ENCODE data around the gene ADCY3. TPM values are rescaled to one million over a fixed set of nuclear protein-coding genes. Genes with fewer than 3 reads are reported as not detected.
"Not testable (repeated sequence)": the region's sequence is repeated elsewhere in the genome, so short reads cannot be mapped to it uniquely, and the experiment has no call there.

ADCY3 gene
- polyA plus RNA-seq, 1 donor: 25.8 TPM

DNA sequence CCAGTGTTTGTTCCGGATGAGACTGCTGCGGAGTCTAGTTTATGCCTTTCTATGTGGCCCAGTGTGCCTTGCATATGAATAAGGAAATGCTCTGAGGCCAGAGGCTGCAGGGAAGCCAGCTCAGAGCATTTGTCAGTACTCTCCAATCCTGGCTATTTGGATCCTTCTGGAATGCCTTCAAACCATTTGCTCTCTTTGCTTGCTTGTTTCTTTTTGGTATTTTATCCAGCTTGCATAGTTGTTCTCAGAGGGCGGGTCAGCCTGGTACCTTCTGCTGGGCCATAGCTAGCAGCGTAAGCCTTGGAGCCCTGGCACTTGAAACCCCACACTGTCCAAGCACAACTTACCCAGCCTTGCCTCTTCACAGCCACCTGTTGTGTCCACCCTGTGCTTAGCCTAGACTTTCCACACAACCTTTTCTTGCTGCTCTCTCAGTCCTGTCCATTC lies 106.3 kb downstream of the ADCY3 start:
- no peak for DNase-seq

DNA sequence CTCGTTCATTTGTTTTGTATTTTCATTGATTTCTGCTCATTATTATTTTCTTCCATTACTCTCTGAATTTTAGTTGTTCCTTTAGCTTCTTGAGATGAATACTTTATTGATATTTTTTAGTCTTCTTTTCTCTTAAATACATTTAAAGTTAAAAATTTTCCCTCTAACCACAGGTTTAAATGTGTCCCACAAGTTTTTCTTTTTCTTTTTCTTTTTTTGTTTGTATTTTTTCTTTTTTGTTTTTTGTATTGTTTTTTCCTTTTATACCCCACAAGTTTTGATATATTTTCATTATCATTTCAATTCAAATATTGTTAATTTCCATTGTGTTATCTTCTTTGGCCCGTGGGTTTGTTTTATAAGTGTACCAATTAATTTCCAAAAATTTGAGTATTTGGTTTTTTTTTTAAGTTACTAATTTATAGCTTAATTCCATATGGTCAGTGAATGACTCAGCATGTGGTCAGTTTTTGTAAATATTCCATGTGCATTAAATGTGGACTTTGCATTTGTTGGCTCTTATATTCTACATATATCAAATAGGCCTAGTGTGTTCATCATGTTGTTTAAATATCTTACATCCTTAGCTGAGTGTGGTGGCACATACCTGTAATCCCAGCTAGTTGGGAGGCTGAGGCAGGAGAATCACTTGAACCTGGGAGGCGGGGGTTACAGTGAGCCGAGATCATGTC lies 110.6 kb downstream of the ADCY3 start:
- no peak for DNase-seq

GRCh38 chr2:24806661-24807036 lies 113.4 kb downstream of the ADCY3 start:
- DNase-seq: no peak

- not testable (repeated sequence) for DNase-seq
Observed at GRCh38 chr2:24805811-24806660, 114.0 kb downstream of the ADCY3 start.

DNA sequence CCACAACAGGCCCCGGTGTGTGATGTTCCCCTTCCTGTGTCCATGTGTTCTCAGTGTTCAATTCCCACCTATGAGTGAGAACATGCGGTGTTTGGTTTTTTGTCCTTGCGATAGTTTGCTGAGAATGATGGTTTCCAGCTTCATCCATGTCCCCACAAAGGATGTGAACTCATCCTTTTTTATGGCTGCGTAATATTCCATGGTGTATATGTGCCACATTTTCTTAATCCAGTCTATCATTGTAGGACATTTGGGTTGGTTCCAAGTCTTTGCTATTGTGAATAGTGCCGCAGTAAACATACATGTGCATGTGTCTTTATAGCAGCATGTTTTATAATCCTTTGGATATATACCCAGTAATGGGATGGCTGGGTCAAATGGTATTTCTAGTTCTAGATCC lies 119.5 kb downstream of the ADCY3 start:
- DNase-seq: not testable (repeated sequence)

GRCh38 chr2:24797644-24798043 lies 122.4 kb downstream of the ADCY3 start:
- no peak for DNase-seq

DNA sequence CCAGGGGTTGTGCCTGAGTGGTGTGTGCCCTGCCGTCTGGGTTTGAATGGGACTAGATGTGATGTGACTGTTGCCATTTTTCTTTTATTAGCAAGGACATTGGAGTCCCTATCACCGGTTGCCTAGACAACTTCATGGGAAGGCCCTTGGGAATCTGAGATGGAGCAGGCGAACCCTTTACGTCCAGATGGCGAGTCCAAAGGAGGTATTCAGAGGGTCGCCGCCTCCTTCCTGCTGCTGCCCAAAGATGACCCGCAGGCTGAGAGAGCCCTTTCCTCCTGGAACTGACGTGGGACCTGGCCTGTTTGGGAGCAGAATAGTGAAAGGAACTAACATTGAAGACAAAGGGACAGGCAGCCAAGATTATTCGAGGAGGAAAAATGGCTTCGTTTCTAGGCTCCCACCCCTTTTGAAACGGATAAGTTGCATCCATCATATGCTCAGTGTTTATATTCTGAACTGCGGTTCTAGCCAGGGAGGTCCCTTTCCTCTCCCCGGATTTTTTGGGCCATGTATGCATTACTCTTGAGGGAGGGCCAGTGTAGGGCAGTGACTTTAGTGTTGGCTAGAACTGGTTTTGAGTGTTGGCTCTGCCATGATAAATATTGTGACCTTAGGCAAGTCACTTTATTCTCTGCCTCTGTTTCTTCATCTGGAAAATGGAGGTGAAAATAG lies 126.1 kb downstream of the ADCY3 start:
- DNase-seq: no peak

GRCh38 chr2:24792874-24793760 lies 126.9 kb downstream of the ADCY3 start, which contains the start of the genes CENPO and PTRHD1:
Gene CENPO (plus strand): TSS chr2:24793425. CDS start chr2:24793920, 495 bp downstream.
Gene PTRHD1 (minus strand): TSS chr2:24793391. CDS start chr2:24793377, 14 bp downstream.
- DNase-seq: peak; percentile 96

DNA sequence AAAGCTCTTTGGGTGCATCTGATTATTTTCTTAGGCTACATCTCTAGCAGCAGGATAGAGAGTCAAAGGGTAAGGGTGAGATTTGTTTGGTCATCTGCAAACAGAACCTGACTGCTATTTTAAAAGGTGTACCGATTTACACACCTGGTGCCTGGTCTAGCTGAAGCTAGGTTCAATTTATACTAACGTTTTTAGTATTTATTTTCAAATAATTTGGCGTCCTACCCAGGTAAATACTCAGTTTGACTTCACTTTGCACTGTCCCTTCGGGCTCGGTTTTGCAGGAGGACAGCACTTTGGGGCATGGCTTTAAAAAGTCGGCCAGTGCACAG lies 127.5 kb downstream of the ADCY3 start:
- no peak for DNase-seq

GRCh38 chr2:24791452-24791851 lies 128.6 kb downstream of the ADCY3 start:
- no peak for DNase-seq

DNA sequence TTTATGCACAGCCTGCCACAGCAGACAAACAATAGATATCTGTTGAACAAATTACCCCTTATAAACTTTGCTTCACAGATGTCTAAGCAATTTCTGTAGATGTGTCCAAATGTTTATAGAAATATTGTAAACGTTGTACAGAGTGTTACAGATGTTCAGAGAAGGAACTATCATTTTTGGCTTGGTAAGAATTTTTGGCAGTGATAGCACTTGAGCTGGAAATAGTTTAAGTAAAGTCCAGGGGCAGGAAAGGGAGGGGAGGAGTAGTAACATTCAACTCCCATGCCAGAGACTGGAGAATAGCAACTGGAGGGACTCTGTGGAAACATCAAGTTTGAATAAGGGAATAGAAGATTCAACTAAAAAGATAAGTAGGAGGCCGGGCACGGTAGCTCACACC lies 131.2 kb downstream of the ADCY3 start:
- DNase-seq: no peak

DNA sequence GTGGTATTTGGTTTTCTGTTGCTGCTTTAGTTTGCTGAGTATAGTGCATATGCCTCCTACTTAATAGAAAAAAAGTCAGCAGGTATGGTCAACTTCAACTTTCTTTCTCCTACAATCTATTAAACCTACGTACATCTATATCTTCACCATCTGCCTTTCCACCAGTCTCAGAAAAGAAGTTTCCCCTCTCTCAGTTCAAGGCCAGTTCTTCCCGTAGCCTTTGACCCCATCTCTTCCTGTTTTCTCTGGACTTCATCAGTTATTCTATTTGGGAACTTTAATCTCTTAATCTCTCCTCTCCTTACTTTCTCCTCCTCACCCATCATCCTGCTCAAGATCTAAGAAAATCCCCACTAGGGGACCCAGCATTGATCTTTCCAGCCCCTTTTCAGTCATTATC lies 132.5 kb downstream of the ADCY3 start:
- DNase-seq: no peak

GRCh38 chr2:24785671-24786321 lies 134.2 kb downstream of the ADCY3 start:
- DNase-seq: no peak

DNA sequence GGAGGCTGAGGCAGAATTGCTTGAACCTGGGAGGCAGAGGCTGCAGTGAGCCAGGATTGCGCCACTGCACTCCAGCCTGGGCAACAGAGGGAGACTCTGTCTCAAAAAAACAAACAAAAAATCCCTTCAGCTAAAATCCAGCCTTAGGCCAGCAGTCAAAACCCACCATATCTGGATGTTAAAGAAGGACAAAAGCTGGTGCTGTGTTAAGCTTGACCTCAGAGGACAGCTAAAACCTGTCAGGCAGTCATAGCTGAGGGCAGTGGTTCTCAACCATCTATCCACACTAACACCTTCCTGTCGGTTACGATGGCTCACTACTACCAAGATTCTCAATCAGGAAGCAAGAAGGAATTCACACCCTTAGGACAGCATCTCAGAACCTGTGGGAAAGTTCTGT lies 136.4 kb downstream of the ADCY3 start:
- no peak for DNase-seq

DNA sequence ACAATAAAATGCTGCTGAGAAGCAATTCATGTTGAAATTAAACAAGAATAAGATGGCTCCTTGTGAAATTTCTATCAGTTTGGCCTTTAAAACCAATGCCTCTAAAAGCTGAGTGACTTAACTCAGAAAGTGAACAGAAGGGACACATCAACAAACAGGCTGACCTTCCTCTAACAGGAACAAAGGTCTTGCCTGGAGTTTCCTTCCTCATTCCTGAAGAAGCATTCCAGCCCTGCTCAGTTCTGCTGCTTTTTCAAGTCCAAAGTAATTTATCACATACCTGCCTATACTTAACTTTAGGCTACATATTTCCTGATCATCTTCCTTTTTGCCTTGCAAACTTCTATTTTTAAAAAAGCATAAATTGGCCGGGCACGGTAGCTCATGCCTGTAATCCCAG lies 140.9 kb downstream of the ADCY3 start:
- no peak for DNase-seq

DNA sequence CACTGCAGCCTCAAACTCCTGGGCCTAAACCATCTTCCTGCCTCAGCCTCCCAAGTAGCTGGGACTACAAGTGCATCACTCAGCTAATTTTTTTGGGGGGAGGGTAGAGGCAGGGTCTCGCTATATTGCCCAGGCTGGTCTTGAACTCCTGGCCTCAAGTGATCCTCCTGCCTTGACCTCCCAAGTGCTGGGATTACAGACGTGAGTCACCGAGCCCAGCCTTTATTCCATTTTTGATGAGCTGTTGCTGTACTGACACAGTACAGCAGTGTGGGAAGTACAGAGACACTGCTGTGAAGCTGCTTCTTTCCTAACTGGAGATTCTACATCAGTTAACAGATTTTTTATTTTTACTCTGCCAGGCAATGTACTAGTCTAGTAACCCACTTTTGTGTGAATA lies 145.7 kb downstream of the ADCY3 start:
- DNase-seq: no peak

GRCh38 chr2:24771764-24772586 lies 148.1 kb downstream of the ADCY3 start:
- no peak for DNase-seq

DNA sequence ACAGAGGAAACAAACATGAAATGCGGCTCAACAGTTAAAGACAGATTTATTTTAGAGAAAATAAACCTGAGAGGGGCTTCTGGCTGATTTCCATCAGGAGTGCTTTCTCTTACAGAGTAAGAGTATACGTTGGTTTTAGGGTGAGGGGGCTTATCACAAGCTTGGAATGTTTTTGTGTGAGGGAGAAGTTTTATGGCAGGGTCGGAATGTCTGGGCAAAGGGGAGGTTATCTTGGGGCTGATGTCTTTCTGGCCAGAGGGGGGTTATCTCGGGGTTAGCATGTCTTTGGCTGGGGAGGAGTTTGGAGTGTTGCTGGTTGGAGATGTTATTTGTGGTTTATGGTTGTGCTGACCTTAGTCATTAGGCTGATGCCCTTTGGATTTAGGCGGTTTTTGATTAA lies 149.0 kb downstream of the ADCY3 start:
- DNase-seq: peak; percentile 57

All from left kidney (tissue), 2 donors.